DMS153 (cell line): ENCODE measurements around the gene SUGCT.

Experiments
- DNase-seq: peaks from one replicate; lab custom pipeline; 2025; lab: John Stamatoyannopoulos, UW

SUGCT gene

GRCh38 chr7:40879941-40880543 is 745.2 kb downstream of the SUGCT start:
- no peak for DNase-seq

GRCh38 chr7:40880581-40880980 is 745.8 kb downstream of the SUGCT start:
- no peak for DNase-seq

GRCh38 chr7:40881405-40881926 is 746.7 kb downstream of the SUGCT start:
- DNase-seq: no peak

- no peak for DNase-seq
These were observed 747.4 kb downstream of the SUGCT start for GRCh38 chr7:40882071-40882658.

GRCh38 chr7:40883826-40884225 is 749.0 kb downstream of the SUGCT start:
- no peak for DNase-seq

GRCh38 chr7:40884241-40884640 is 749.4 kb downstream of the SUGCT start:
- DNase-seq: no peak

- no peak for DNase-seq
These were observed 750.7 kb downstream of the SUGCT start for GRCh38 chr7:40885503-40885902.

GRCh38 chr7:40887099-40887498 is 752.3 kb downstream of the SUGCT start:
- no peak for DNase-seq

- no peak for DNase-seq
These were observed 753.7 kb downstream of the SUGCT start for GRCh38 chr7:40888499-40888898.

- DNase-seq: no peak
These were observed 754.3 kb downstream of the SUGCT start for GRCh38 chr7:40889099-40889498.

- DNase-seq: no peak
These were observed 754.7 kb downstream of the SUGCT start for GRCh38 chr7:40889539-40889938.

- no peak for DNase-seq
These were observed 755.4 kb downstream of the SUGCT start for GRCh38 chr7:40890088-40890692.

GRCh38 chr7:40891232-40891631 is 756.4 kb downstream of the SUGCT start:
- DNase-seq: no peak

- DNase-seq: no peak
These were observed 764.3 kb downstream of the SUGCT start for GRCh38 chr7:40899151-40899550.

- no peak for DNase-seq
These were observed 765.1 kb downstream of the SUGCT start for GRCh38 chr7:40899636-40900507.

GRCh38 chr7:40903872-40904271 is 769.1 kb downstream of the SUGCT start:
- no peak for DNase-seq

GRCh38 chr7:40907286-40907685 is 772.5 kb downstream of the SUGCT start:
- DNase-seq: no peak

GRCh38 chr7:40909346-40909980 is 774.7 kb downstream of the SUGCT start:
- DNase-seq: no peak
